Endothelial cell of umbilical vein (primary cell): Measurements from ENCODE around the gene KCNF1. TPM values are rescaled to one million over a fixed set of nuclear protein-coding genes. Genes with fewer than 3 reads are reported as not detected.

ENCODE experiments used
- BruUV-seq: library from RNA; stranded (reverse); fragments of 400-500 nt; replicated peaks from 2 replicates; lab custom pipeline; 2021; lab: Mats Ljungman, UMichigan
- CTCF ChIA-PET: fragments of 300-600, 350-600 bp; sonication (Branson Sonifier 250); formaldehyde crosslinking; loops from one replicate; lab custom pipeline; 2021; ENCODE audit warnings: antibody characterized with exemption, inconsistent platforms; lab: Charles Lee
- POLR2A ChIA-PET: fragments of 300-600, 350-600 bp; sonication (Branson Sonifier 250); formaldehyde crosslinking; loops from one replicate; lab custom pipeline; 2021; ENCODE audit warnings: antibody characterized with exemption, inconsistent platforms; lab: Charles Lee
- DNase-seq: peaks from one replicate; pipeline ENCODE4 v3.0.0-alpha.2; 2011; ENCODE audit warnings: low read depth, low spot score
- FAIRE-seq: peaks from 2 replicates; lab custom pipeline; 2011; peaks lifted over from hg19 to GRCh38; lab: Jason Lieb, UNC
- H2AFZ ChIP-seq: 2 replicates; pipeline ENCODE4 v1.6.0; 2012; ENCODE audit warnings: low read depth, low read length, control low read depth, inconsistent platforms
- H3K27ac ChIP-seq: 2 replicates; pipeline ENCODE4 v1.5.1; 2011; ENCODE audit warnings: low read depth, mild to moderate bottlenecking, control low read depth, low read length, moderate library complexity; ENCODE audit not compliant: insufficient read depth
- H3K27me3 ChIP-seq, 2 experiments: 2 replicates each; pipeline versions ENCODE4 v1.6.0 to v1.6.1; 2011; ENCODE audit warnings: low read length in 2 of 2, mixed read lengths in 1 of 2; ENCODE audit not compliant: control insufficient read depth in 2 of 2, insufficient read depth in 2 of 2
- H3K36me3 ChIP-seq, 2 experiments: 2 replicates in 1 of 2; 3 replicates in 1 of 2; pipeline ENCODE4 v1.5.1; 2011; ENCODE audit warnings: low read length in 2 of 2, mild to moderate bottlenecking in 1 of 2, moderate library complexity in 1 of 2; ENCODE audit not compliant: control insufficient read depth in 2 of 2, insufficient read depth in 2 of 2; ENCODE audit errors: extremely low read depth in 1 of 2
- H3K4me1 ChIP-seq: 3 replicates; pipeline ENCODE4 v1.5.1; 2011; ENCODE audit warnings: mild to moderate bottlenecking, low read length; ENCODE audit not compliant: control insufficient read depth, insufficient read depth; ENCODE audit errors: extremely low read depth
- H3K4me2 ChIP-seq: 2 replicates; pipeline ENCODE4 v1.6.1; 2011; ENCODE audit warnings: low read length, control low read depth, mixed read lengths; ENCODE audit not compliant: insufficient read depth
- H3K4me3 ChIP-seq, 3 experiments: fragments of 200-600 bp in 1 of 3; sonication (generic), shearing (Covaris generic) in 1 of 3; replicated peaks in 1 of 3; 2 replicates each; pipeline ENCODE4 v1.5.1; 2011 to 2016; ENCODE audit warnings: control low read depth in 3 of 3, low read length in 3 of 3, mild to moderate bottlenecking in 2 of 3, inconsistent platforms in 1 of 3, low read depth in 1 of 3, moderate library complexity in 1 of 3; ENCODE audit not compliant: insufficient read depth in 1 of 3
- H3K79me2 ChIP-seq: 2 replicates; pipeline ENCODE4 v1.6.0; 2012; ENCODE audit warnings: low read length, inconsistent platforms; ENCODE audit not compliant: control insufficient read depth, insufficient read depth
- H3K9ac ChIP-seq: replicated peaks from 2 replicates; pipeline ENCODE3; 2011; ENCODE audit warnings: low read length, control low read depth; ENCODE audit not compliant: insufficient read depth; ENCODE audit errors: extremely low read depth
- H3K9me1 ChIP-seq: replicated peaks from 3 replicates; pipeline ENCODE4 v1.6.0; 2011; ENCODE audit warnings: mild to moderate bottlenecking, low read length; ENCODE audit not compliant: control insufficient read depth, insufficient read depth; ENCODE audit errors: extremely low read depth
- H3K9me3 ChIP-seq: replicated peaks from 2 replicates; pipeline ENCODE4 v1.5.1; 2012; ENCODE audit warnings: low read length, inconsistent platforms; ENCODE audit not compliant: control insufficient read depth, insufficient read depth
- H4K20me1 ChIP-seq: replicated peaks from 2 replicates; pipeline ENCODE3; 2011; ENCODE audit warnings: mild to moderate bottlenecking, low read length; ENCODE audit not compliant: control insufficient read depth, insufficient read depth; ENCODE audit errors: extremely low read depth
- EZH2 ChIP-seq: IDR thresholded peaks from 2 replicates; pipeline ENCODE4 v1.6.1; 2012; ENCODE audit warnings: borderline replicate concordance, low read depth, mild to moderate bottlenecking, moderate library complexity, low read length, inconsistent platforms; ENCODE audit not compliant: severe bottlenecking
- FOS ChIP-seq: IDR thresholded peaks from 2 replicates; pipeline ENCODE4 v1.6.1; 2011; ENCODE audit warnings: mild to moderate bottlenecking, low read length, moderate library complexity, borderline replicate concordance; ENCODE audit not compliant: insufficient read depth
- GATA2 ChIP-seq: IDR thresholded peaks from 2 replicates; pipeline ENCODE4 v1.7.0; 2011; ENCODE audit warnings: low read depth, mild to moderate bottlenecking, moderate library complexity, mixed read lengths, low read length; ENCODE audit not compliant: insufficient read length, insufficient read depth
- JUN ChIP-seq: IDR thresholded peaks from 2 replicates; pipeline ENCODE4 v1.6.1; 2011; ENCODE audit warnings: borderline replicate concordance, low read depth; ENCODE audit not compliant: insufficient read length, insufficient read depth
- MYC ChIP-seq: IDR thresholded peaks from one replicate; pipeline ENCODE4 v1.6.1; 2011; ENCODE audit warnings: mild to moderate bottlenecking, low read depth, low read length
- POLR2A ChIP-seq: IDR thresholded peaks from 2 replicates; pipeline ENCODE4 v1.6.1; 2012; ENCODE audit warnings: low read depth, mild to moderate bottlenecking, control low read depth, low read length
- POLR2AphosphoS5 ChIP-seq: IDR thresholded peaks from 2 replicates; pipeline ENCODE4 v1.6.1; 2012; ENCODE audit warnings: low read depth, mild to moderate bottlenecking, control low read depth, low read length, moderate library complexity; ENCODE audit not compliant: insufficient read depth
- dilution Hi-C: fragments of 300-500 bp; cut with MboI; formaldehyde crosslinking; loops from one replicate; pipeline ENCODE4 v1.15.0; 2019; ENCODE audit warnings: low sequenced_read_pairs; ENCODE audit not compliant: extremely low pct_ligation_motif_present
- intact Hi-C: fragments of 100-400 bp; cut with micrococcal nuclease; formaldehyde crosslinking; loops from one replicate; pipeline ENCODE4 v1.10.0; 2022
- polyA plus RNA-seq, 4 experiments: library from polyadenylated mRNA; depleted of rRNA in 3 of 4; stranded (reverse) in 3 of 4; unstranded in 1 of 4; fragments of >200 nt; gene quantifications; 2 replicates each; pipeline versions ENCODE4 v1.2.1 to v1.2.3, GENCODE V29; 2011 to 2012; ENCODE audit warnings: missing spikeins in 1 of 4
- total RNA-seq: library from RNA; stranded (reverse); gene quantifications from 2 replicates; pipeline ENCODE4 v1.2.3, GENCODE V29; 2021
- TF ChIP-seq, protein P1 (sequence below): IDR thresholded peaks from 2 replicates; pipeline ENCODE4 v1.6.1; 2011; ENCODE audit not compliant: insufficient read depth, insufficient read length
- TF ChIP-seq, protein P2 (sequence below), 2 donors: IDR thresholded peaks; 1 replicate in 1 of 2; 2 replicates in 1 of 2; pipeline ENCODE4 v1.5.1; 2011; ENCODE audit warnings: low read length in 2 of 2, mild to moderate bottlenecking in 2 of 2, moderate library complexity in 2 of 2, control low read depth in 1 of 2, inconsistent platforms in 1 of 2, low read depth in 1 of 2; ENCODE audit not compliant: insufficient read depth in 1 of 2; ENCODE audit errors: extremely low read depth in 1 of 2

KCNF1 gene
- total and polyA plus RNA-seq, 2 donors (not counting 3 experiments of a cell fraction or from before 2014, with no cell fraction given) = 0.23 to 0.42 TPM

DNA sequence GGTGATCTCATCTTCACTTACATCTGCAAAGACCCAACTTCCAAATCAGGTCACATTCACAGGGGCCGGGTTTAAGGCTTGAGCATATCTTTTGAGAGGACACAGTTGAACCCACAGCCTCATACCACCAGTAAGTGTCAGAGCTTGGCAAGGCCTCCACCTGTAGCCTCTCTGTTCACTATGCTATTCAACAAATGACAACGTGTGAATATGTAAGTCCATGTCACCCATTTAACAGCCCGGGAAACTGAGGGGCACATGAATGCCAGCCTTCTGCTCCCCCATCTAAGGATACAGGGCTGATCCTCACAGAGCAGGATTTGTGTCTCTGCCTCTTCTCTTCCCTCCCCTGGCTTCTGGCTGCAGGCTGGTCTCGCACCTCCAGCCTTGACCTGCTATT is 3.5 kb upstream of the KCNF1 start:
- CTCF ChIA-PET = no interaction called here
- Histone ChIP-seq H3K79me2 (no peaks in the 10 kb centered on the region), H3K27ac (no peak overlapping the region), H3K4me3 (no peak overlapping the region), H3K9me1 (no peaks in the 10 kb centered on the region), H3K4me2 (no peak overlapping the region), H3K9ac (no peak overlapping the region), H4K20me1 (no peaks in the 10 kb centered on the region), H2AFZ (no peak overlapping the region), H3K9me3 (no peaks in the 10 kb centered on the region), H3K4me1 (peaks cover 5% of the 10 kb centered on the region), H3K36me3 (no peaks in the 10 kb centered on the region), H3K27me3 (peaks cover 22 to 25% of the 10 kb centered on the region in 2 experiments)
- DNase-seq (no peak), FAIRE-seq (no peak)
- POLR2A ChIA-PET = no interaction called here
- dilution Hi-C loops (no loop called here), intact Hi-C loops (no loop called here)
- no TSS peak for BruUV-seq
- TF ChIP-seq, protein P1, sequence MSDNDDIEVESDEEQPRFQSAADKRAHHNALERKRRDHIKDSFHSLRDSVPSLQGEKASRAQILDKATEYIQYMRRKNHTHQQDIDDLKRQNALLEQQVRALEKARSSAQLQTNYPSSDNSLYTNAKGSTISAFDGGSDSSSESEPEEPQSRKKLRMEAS = no peak
- TF ChIP-seq MYC (no peak), POLR2A (no peak), POLR2AphosphoS5 (no peak), GATA2 (no peak), FOS (no peak), EZH2 (no peak), JUN (no peak)
- TF ChIP-seq, protein P2, sequence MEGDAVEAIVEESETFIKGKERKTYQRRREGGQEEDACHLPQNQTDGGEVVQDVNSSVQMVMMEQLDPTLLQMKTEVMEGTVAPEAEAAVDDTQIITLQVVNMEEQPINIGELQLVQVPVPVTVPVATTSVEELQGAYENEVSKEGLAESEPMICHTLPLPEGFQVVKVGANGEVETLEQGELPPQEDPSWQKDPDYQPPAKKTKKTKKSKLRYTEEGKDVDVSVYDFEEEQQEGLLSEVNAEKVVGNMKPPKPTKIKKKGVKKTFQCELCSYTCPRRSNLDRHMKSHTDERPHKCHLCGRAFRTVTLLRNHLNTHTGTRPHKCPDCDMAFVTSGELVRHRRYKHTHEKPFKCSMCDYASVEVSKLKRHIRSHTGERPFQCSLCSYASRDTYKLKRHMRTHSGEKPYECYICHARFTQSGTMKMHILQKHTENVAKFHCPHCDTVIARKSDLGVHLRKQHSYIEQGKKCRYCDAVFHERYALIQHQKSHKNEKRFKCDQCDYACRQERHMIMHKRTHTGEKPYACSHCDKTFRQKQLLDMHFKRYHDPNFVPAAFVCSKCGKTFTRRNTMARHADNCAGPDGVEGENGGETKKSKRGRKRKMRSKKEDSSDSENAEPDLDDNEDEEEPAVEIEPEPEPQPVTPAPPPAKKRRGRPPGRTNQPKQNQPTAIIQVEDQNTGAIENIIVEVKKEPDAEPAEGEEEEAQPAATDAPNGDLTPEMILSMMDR (IDR thresholded peaks at IDR 0.05; ENCODE audit: extremely low read depth in 1 of 2, insufficient read depth in 1 of 2, low read depth in 1 of 2, low read length in 2 of 2) = no peak
